Limb (tissue), 2 donors: Measurements from ENCODE around the gene CR2.
A peak's percentile ranks its signal among the peaks of the same experiment; 100 is the strongest.
"Not testable (repeated sequence)": the region's sequence is repeated elsewhere in the genome, so short reads cannot be mapped to it uniquely, and the experiment has no call there.

ENCODE experiments used
- DNase-seq, 2 donors: peaks; one replicate each; pipeline ENCODE4 v3.0.0-alpha.2; 2016; ENCODE audit errors: extremely low spot score in 2 of 2

CR2 gene

GRCh38 chr1:207454046-207454964, at the start of gene CR2:
CR2 (plus strand) TSS chr1:207454328; CDS start chr1:207454419, 91 bp downstream.
- DNase-seq: peak in 1 of 2 donors; percentile 49

GRCh38 chr1:207404849-207405525, 49.1 kb upstream of the CR2 start:
- peak in 1 of 2 donors; percentile 81 for DNase-seq

GRCh38 chr1:207405814-207406213, 48.3 kb upstream of the CR2 start:
- no peak for DNase-seq

- no peak for DNase-seq
These were observed 46.4 kb upstream of the CR2 start for GRCh38 chr1:207407655-207408260.

GRCh38 chr1:207412845-207413244, 41.3 kb upstream of the CR2 start:
- no peak for DNase-seq

GRCh38 chr1:207414606-207415108, 39.5 kb upstream of the CR2 start:
- DNase-seq: no peak

GRCh38 chr1:207417076-207417475, 37.1 kb upstream of the CR2 start:
- no peak for DNase-seq

GRCh38 chr1:207418351-207418750, 35.8 kb upstream of the CR2 start:
- no peak for DNase-seq

- DNase-seq: no peak
These were observed 34.0 kb upstream of the CR2 start for GRCh38 chr1:207420109-207420508.

- no peak for DNase-seq
These were observed 33.0 kb upstream of the CR2 start for GRCh38 chr1:207421078-207421477.

GRCh38 chr1:207423560-207424292, 30.4 kb upstream of the CR2 start:
- DNase-seq: no peak

GRCh38 chr1:207424570-207425131, 29.5 kb upstream of the CR2 start:
- DNase-seq: no peak

GRCh38 chr1:207427832-207428585, 26.1 kb upstream of the CR2 start:
- no peak for DNase-seq

GRCh38 chr1:207428783-207429182, 25.3 kb upstream of the CR2 start:
- no peak for DNase-seq

GRCh38 chr1:207429963-207430362, 24.2 kb upstream of the CR2 start:
- no peak for DNase-seq

GRCh38 chr1:207430602-207431001, 23.5 kb upstream of the CR2 start:
- no peak for DNase-seq

- DNase-seq: no peak
These were observed 22.6 kb upstream of the CR2 start for GRCh38 chr1:207431508-207431907.

GRCh38 chr1:207433435-207433834, 20.7 kb upstream of the CR2 start:
- no peak for DNase-seq

- DNase-seq: not testable (repeated sequence)
These were observed 17.4 kb upstream of the CR2 start for GRCh38 chr1:207436746-207437145.

GRCh38 chr1:207440626-207441025, 13.5 kb upstream of the CR2 start:
- DNase-seq: no peak
